LoVo (cell line): Measurements from ENCODE around the gene VWA2.
"Not testable (repeated sequence)": the region's sequence is repeated elsewhere in the genome, so short reads cannot be mapped to it uniquely, and the experiment has no call there.

Experiments used
- DNase-seq: peaks from one replicate; pipeline ENCODE4 v3.0.0-alpha.2; 2016; ENCODE audit warnings: low spot score

VWA2 gene

GRCh38 chr10:114319406-114320248 lies 80.6 kb downstream of the VWA2 start:
- DNase-seq: no peak

GRCh38 chr10:114320249-114321116 lies 81.4 kb downstream of the VWA2 start:
- DNase-seq: peak; percentile 97

GRCh38 chr10:114322344-114322743 lies 83.3 kb downstream of the VWA2 start:
- no peak for DNase-seq

DNA sequence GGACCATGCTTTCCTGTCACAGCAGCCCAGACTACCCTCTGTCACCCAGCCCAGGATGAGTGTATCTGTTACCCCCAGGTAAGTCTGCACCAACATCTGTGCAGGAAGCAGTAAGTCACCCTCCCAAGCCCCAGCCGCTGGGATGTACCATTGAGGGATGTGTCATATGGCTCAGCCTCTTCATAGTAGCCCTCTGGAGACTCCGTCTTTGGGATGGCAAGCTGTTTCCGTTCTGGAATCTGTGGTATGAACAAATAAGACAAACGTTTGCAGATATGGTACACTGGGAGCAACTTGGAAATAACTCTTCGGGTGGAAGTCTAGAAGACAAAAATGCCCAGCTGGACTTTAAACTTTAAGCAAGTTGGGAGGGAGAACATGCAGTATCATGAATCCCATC lies 84.0 kb downstream of the VWA2 start:
- DNase-seq: no peak

GRCh38 chr10:114326795-114327194 lies 87.7 kb downstream of the VWA2 start:
- no peak for DNase-seq

DNA sequence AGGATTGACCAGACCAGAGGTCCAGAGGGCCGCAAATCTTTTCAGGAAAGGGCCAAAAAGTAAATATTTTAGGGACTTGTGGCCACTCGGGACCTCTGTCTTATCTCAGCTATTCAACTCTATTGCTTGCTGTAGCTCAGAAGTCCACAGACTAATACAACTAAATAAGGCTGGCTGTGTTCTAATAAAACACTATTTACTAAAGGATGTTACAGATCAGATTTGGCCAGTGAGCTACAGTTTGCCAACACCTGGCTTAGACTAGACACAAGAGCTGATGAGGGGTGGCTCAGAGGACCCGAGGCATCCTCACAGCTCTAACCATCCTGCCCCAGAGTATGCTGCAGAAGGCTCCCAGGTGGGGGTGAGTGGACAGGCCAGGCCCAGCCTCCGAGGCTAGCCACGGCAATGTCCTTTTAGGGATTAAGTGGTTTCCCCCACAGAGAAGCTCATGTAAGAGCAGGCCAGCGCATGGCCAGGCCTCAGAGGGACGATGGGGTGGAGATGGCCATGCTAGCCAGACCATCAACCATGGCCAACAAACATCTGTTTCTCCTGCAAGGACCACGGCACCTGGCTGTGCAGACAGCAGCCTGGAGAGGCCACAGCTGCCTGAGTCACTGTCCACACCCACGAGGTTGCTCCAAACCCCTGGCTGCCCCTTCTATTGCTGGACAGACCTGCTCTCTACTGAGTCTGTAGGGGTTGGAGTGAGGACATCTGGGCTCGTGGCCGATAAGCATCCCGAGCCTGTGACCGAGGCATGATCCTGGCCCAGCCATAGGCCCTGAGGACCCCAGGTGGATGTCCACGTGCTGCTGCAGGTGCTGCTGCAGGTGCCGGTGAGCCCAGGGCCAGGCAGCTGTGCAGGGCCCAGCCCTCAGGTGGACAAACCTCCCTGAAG lies 88.7 kb downstream of the VWA2 start:
- no peak for DNase-seq

- DNase-seq: no peak
These were observed 89.4 kb downstream of the VWA2 start for GRCh38 chr10:114328441-114328812.

GRCh38 chr10:114328874-114329273 lies 89.8 kb downstream of the VWA2 start:
- no peak for DNase-seq

DNA sequence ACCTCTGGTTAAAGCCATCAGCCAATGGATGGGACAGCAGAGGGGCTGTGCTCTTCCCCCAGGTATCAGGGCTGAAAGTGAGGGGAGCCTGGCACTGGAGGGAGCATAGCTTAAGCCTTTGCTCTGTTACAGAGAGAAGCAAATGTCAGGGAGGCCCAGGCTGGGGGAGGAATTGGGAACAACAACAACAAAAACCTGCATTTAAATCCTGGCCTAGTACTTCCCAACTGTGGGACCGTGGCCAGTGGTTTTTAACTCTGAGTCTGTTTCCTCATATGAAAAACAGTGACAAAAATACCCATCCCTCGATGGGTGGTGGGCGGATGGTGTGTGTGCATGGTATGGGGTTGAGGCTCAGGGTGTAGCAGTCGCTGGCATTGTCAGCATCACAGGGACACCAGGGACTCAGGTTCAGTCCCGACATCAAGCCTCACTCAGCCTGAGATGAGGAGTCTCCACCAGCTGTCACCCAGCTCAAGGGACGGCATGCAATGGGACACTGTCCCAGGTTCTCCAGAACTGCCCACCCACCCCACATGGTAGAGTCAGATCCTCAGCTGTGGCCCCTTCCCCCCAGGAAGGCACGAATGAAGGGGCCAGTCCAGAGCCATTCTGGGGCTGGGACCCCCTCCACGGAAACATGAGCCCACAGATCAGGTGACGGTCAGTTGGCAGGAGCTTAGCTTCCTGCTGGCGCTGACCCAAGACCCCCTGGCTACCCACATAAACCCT lies 90.7 kb downstream of the VWA2 start:
- DNase-seq: no peak

GRCh38 chr10:114332301-114333192 lies 93.5 kb downstream of the VWA2 start:
- DNase-seq: no peak

DNA sequence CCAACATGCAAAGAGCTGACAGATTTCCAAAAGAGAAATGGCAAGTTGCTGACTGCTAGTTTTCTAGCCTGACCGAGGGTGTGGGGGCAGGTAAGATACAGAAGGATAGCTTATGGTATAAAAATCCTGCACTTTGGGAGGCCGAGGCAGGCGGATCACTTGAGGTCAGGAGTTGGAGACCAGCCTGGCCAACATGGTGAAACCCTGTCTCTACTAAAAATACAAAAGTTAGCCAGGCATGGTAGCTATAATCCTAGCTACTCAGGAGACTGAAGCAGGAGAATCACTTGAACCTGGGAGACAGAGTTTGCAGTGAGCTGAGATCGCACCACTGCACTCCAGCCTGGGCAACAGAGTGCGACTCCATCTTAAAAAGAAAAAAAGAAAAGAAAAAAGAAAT lies 94.4 kb downstream of the VWA2 start:
- not testable (repeated sequence) for DNase-seq

DNA sequence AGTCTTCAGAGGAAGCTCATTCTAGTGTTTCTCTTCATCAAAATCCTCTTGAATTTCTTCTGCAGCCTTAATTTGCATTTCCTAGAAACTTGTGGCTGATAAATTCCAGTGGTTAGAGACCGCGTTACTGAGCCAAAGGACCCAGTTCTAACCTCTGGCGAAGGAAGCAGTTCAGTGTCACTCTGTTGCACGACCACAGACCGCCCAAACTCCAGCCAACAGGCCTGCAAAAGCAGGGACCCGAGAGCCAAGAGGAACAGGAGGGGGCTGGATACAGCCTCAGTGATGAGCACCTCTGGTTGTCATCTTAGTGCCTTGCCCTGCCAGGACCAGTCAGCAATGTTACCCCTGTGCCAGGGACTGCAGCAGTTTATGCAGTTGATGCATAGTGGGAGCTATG lies 95.2 kb downstream of the VWA2 start:
- DNase-seq: no peak

DNA sequence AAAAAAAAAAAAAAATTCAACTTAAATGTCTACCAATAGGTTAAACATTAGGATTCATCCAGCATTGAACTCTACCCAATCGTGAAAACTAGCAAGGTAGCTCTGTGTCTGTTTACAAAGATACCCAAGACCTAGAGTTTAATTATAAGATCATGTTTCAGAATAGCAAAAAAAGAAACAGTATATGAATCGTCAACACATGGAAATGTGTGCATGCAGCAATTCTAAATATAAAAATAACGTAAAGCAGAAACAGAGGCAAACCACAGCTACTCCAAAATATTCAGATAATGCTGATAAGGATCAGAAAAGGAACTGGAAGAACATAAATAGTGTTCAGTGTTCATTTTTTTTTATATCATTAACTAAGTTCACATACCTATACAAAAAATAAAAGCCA lies 96.6 kb downstream of the VWA2 start:
- no peak for DNase-seq

- no peak for DNase-seq
These were observed 97.9 kb downstream of the VWA2 start for GRCh38 chr10:114336823-114337509.

DNA sequence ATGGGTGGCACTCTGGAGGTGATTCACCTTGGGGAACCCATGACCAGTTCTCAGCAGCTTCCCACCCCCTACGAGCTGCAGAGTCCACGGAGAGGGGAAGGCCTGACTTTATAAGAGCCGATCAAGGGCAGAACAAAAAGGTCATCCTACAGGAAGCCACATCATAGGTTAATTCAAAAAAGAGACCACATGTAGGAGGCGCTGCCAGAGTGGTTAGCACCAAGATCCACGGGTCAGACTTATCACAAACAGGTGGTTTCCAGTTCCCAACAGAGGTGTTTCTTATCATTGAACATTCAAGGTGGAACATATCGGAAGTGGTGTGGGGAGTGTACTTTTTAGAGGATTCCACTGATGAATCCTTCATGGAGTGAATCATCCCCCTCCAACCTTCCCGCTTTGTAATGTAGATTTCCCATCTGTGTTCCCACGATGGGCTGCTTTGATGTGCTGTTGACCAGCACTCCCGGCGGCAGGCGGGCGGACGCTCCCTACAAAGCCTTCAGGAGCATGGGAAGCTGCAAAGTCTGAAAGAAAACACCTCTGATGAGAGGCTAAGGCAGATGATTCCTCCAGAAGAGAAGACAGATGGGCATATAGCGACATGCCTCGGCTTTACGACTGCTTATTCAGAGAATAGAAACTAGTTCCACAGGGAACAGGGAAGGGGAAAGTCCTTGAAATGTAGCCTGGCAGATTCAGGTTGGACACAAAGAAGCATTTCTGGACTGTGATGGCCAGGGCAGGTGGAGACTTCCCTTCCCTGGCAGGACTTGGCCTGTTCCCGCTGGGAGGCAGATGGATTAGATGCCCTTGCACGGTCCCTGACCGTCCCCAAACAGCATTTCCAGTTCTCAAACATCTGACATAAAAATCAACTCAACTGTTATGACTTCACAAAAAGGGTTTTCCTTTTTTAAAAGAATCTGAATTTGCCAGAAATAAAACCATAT lies 98.7 kb downstream of the VWA2 start:
- no peak for DNase-seq

DNA sequence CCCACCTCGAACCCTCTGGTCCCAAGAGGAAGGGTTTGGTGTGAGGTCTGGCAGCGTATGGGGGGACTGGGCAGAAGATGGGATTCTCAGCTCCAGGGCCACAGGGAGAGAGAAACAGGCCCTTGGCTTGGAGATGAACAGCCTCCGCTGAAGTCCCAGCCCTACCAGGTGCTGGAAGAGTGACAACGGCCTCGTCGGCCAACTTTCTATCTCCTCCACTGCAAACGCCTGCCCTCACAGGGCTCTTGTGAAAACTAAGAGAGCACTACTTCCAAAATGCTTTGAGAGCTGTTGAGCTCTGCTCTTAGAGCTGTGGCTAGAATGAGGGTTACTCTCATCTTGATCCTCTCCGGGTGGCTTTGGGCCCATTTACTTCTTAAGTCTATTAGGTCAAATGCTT lies 101.8 kb downstream of the VWA2 start:
- no peak for DNase-seq
